HG02938 (cell line): ENCODE results near the gene SYDE1.
"Not testable (repeated sequence)": the region's sequence is repeated elsewhere in the genome, so short reads cannot be mapped to it uniquely, and the experiment has no call there.

ENCODE experiments used
- ATAC-seq: cut with Tn5 transposase; IDR thresholded peaks from one replicate; pipeline ENCODE4 v1.9.1; 2021; ENCODE audit warnings: mild to moderate bottlenecking, moderate library complexity; ENCODE audit not compliant: unreplicated experiment

SYDE1 gene, protein sequence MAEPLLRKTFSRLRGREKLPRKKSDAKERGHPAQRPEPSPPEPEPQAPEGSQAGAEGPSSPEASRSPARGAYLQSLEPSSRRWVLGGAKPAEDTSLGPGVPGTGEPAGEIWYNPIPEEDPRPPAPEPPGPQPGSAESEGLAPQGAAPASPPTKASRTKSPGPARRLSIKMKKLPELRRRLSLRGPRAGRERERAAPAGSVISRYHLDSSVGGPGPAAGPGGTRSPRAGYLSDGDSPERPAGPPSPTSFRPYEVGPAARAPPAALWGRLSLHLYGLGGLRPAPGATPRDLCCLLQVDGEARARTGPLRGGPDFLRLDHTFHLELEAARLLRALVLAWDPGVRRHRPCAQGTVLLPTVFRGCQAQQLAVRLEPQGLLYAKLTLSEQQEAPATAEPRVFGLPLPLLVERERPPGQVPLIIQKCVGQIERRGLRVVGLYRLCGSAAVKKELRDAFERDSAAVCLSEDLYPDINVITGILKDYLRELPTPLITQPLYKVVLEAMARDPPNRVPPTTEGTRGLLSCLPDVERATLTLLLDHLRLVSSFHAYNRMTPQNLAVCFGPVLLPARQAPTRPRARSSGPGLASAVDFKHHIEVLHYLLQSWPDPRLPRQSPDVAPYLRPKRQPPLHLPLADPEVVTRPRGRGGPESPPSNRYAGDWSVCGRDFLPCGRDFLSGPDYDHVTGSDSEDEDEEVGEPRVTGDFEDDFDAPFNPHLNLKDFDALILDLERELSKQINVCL

DNA sequence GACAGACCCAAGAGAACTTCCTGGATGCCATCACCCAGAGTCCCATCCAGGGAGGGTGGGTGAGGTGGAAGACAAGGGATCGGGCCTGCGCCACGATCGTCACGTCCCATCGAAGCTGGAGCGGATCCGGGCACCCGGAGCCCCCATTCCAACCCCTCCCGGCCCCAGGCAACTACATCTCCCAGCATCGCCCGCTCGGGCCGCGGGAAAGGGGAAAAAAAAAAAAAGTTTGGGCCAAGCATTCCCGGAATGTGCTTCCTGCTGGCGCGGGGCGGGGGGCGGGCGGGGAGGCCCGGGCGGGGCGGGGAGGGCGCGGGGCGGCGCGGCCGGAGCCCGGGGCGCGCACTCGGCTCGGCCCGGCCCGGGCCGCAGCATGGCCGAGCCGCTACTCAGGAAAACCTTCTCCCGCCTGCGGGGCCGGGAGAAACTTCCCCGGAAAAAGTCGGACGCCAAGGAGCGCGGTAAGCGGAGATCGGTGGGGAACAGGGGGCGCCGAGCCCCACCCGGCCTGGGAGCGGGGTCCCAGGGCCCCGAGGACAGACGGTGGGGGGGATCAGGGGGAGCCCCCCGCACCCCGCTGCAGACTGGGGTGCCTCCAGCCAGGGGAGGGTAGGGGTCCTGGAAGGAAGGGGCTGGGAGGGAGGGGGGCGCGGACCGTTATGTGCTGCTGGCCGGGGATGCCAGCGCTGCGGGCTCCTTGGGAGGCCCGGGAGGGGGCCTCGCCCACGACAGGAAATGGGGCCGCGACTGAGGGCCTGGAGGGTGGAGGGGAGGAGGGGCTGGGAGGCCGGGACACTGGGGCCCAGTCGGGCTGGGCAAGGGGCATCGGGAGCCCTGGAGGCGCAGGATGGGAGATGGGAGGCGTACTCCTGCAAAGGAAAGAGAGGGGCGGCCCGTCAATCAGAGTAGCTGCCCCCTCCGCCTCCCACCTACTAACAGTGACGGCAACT is at the start of gene SYDE1:
TSS of gene SYDE1 (plus strand) at position 341 of the 950 bp plus-strand sequence. CDS start at position 374, 33 bp downstream.
- ATAC-seq = no peak

DNA sequence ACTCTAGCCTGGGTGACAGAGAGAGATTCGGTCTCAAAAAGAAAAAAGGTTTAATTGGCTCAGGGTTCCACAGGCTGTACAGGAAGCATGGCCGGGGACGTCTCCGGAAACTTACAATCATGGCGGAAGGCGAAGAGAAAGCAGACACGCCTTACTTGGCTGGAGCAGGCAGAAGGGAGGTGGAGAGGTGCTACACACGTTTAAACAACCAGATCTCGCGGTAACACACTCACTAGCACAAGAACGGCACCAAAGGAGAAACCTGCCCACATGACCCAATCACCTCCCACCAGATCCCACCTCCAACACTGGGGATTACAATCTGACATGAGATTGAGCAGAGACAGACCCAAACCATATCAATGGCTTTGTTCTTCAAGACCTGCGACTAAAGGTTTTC is 45.2 kb upstream of the SYDE1 start:
- no peak for ATAC-seq

DNA sequence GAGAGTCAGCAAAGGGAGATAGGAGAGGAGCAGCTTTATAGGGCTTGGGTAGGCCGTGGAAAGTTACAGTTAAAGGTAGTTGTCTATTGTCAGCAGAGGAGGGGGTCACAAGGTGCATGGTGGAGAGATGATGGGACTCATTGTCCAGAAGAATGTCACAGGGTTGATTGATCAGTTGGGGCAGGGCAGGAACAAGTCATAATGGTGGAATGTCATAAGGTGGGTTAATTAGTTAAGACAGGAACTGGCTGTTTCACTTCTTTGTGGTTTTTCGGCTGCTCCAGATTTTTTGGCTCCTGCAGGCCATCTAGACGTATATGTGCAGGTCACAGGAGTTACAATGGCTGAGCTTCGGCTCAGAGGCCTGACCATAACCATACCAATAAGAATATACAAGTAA is 36.8 kb upstream of the SYDE1 start:
- ATAC-seq = not testable (repeated sequence)

DNA sequence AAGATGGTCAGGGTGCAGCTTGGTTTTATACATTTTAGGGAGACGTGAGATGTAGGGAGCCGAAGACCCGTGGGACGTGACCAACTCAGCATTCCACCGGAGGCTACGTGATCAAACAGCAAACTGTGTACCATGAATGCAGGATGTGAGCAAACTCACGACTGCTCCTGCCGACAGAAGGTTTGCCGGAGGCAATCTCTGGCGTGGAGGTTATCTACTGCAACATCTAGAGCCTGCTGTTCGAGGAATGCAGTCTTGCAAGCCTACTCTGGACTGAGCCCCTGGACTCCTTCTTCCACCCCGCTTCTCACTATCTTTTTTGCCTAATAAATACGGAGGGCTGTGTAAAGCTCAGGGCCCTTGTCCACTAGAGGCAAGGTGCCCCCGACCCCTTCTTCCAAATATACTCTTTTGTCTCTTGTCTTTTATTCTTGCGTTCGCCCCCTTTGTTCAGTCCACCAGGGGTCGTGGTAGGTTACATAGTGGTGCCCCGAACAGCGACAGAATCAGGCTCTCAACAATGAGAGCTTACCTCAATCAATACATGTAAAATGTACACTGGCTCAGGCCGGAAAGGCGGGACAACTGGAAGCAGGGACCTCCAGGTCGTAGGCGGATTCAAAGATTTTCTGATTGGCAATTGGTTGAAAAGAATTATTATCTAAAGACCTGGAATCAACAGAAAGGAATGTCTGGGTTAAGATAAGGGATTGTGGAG is 34.1 kb upstream of the SYDE1 start:
- ATAC-seq = no peak

DNA sequence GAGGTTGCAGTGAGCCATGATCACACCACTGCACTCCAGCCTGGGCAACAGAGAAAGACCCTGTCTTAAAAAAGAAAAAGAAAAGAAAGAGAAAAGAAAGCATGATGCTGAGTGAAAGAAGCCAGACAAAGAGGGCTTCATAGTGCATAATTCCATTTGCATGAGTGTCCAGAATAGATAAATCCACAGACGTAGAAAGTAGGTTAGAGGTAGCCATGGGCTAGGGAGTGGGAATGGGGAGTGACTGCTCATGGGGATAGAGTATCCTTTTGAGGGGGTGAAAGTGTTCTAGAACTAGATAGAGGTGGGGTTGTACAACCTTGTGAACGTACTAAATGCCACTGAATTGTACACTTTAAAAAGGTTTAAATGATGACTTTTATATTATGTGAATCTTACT is 32.8 kb upstream of the SYDE1 start:
- no peak for ATAC-seq

DNA sequence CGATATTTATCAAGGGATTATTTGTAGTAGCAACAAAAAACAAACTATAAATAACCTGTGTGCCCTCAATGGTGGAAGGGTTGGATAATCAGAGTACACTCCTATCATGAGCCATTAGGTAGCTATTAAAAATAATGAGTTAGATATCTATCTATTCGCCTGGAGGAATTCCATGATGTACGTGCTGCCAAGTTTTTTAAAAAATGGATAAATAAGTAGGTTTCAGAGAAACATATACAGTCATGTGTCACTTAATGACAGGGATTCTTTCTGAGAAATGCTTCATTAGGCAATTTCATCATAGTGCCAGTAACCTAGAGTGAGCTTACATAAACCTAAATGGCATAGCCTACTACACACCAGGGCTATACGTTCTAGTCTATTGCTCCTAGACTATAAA is 31.4 kb upstream of the SYDE1 start:
- ATAC-seq = no peak

DNA sequence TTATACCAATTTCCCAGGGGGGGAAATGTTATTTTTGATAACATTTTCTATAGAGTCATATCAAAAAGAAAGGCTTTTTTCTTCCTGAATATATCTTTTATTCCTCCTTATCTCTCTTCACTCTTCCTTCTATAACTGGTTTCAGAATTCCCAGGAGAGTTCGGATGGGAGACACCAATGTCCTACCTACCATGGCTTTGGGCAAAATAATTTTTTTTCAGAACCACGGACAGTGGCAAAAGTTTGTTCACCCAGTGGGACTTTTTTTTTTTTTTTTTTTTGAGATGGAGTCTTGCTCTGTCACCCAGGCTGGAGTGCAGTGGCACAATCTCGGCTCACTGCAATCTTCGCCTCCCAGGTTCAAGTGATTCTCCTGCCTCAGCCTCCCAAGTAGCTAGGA is 27.2 kb upstream of the SYDE1 start:
- not testable (repeated sequence) for ATAC-seq

DNA sequence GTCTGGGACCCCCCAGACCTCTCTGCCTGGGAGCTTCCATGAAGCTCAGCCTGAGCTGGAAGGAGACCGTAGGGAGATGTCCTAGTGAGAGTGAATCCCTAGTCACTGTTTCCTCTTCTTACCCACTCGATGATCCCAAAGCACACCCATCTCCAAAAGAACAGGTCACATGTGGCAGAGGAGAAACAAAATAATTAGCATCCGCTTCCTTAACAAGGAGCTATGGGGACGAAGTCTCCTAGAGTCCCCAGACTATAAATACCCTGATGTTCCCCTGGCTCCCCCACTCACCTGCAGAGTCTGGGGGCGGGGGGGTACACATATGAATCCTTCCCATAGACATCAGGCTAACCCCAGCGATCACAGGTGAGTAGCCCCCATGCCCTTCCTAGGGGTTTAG is 25.3 kb upstream of the SYDE1 start, which contains the start of gene OR1I1:
TSS of gene OR1I1 (plus strand) at position 301 of the 400 bp plus-strand sequence. CDS start 4,855 bp downstream, outside the sequence.
- ATAC-seq = no peak

DNA sequence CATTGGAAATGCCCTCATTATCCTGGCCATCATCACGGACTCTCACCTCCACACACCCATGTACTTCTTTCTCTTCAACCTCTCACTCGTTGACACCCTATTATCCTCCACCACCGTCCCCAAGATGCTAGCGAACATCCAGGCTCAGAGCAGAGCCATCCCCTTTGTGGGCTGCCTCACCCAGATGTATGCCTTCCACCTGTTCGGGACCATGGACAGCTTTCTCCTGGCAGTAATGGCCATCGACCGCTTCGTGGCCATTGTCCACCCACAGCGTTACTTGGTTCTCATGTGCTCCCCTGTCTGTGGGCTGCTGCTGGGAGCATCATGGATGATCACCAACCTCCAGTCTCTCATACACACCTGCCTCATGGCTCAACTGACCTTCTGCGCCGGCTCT is 20.0 kb upstream of the SYDE1 start:
- no peak for ATAC-seq

DNA sequence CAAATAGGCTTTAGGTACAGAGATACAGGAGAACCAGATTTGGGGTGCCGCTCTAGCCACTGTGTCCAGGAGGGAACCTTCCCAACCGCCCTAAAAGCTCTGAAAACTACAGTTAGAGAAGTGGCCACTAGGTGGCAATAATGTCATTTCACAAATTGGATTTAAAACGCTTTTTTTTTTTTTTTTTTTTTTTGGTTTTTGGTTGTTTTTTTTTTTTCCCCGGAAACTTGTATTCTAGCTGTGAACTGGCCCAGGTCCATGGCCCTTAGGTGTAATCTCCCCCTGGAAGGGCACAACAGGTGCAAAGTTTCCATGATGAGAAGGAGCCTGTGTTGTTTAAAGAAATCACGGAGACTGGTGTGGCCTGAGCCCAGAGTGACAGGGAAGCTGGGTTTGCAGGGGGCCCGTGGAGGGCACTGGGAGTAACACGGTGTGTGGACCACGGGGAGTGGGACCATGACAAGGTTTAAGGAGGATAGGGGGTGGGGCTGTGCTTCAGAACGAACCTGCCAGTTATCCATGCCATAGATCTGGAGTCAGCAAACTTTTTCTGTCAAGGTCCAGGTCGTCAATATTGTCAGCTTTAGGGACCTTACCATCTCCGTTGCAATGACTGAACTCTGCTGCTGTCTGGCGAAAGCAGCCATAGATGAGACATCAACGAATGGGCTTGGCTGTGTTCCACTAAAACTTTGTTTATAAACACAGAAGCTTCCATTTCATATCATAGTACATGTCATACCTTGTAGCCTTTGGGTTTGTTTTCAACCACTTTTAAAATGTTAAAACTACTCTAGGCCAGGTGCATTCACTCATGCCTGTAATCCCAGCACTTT is 15.1 kb upstream of the SYDE1 start:
- no peak for ATAC-seq

DNA sequence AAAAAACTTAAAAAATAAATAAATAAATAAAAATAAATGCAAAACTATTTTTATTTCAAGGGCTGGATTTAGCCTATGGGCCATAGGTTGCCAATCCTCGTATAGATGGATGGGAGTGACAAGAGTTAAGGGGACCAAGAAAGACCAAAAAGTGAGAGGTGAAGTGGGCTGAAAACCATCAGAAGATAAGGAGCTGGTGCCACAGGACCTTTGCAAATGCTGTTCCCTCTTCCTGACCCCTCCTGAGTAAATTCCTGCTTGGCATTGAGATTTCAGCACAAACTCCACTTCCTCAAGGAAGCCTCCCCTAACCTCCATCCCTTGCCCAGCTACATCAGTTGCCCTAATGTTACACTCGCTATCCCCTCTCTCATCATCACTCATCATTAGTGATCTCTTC is 14.2 kb upstream of the SYDE1 start:
- no peak for ATAC-seq

DNA sequence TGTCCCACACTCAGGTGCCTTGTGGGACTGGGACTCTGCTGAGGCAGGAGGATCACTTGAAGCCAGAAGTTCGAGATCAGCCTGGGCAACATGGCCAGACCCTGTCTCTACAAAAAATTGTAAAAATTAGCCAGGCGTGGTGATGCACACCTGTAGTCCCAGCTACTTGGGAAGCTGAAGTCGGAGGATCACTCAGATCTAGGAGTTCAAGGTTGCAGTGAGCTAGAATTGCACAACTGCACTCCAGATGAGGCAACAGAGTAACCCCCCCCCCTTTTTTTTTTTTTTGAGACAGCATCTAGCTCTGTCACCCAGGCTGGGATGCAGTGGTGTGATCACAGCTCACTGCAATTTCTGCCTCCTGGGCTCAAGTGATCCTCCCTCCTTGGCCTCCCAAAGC is 11.0 kb upstream of the SYDE1 start:
- no peak for ATAC-seq

DNA sequence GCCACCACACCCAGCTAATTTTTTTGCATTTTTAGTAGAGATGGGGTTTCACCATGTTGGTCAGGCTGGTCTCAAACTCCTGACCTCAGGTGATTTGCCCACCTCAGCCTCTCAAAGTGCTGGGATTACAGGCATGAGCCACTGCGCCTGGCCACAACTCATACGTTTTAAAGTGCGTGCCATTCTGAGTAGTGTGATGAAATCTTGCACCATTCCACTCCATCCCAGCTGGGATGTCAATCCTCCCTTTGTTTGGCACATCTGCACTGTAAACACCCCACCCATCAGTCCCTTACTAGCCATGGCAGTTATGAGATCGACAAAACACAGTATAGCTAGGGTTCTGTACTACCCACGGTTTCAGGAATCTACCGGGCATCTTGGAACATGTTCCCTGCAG is 9.2 kb upstream of the SYDE1 start:
- not testable (repeated sequence) for ATAC-seq

DNA sequence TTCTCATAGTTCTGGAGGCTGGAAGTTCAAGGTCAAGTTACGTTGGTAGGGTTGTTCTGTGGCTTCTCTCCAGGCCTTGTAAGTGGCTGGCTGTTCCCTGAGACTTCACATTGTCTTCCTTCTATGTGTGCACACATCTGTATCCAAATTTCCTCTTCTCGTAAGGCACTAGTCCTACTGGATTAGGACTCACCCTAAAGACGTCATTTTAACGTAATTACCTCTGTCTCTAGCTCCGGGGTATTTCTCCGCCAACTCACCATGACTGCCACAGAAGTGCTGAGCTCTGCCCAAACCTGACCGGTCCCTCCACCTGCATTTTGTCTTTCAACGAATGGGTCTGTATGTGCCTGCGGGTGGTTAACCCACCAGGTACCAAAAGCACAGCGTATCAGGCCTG is 8.7 kb upstream of the SYDE1 start:
- no peak for ATAC-seq

DNA sequence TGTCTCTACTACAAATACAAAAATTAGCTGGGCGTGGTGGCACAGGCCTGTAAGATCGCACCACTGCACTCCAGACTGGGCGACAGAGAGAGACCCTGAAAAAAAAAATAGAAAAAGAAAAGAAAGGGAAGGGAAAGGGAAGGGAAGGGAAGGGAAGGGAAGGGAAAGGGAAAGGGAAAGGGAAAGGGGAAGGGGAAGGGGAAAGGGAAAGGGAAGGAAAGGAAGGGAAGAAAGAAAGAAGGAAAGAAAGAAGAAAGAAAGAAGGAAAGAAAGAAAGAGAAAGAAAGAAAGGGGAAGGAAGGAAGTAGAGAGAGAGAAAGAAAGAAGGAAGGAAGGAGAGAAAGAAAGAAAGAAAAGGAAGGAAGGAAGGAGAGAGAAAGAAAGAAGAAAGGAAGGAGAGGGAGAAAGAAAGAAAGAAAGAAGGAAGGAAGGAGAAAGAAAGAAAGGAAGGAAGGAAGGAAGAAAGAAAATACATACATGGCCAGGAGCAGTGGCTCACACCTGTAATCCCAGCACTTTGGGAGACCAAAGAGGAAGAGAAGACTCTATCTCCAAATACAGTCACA is 8.1 kb upstream of the SYDE1 start:
- no peak for ATAC-seq

DNA sequence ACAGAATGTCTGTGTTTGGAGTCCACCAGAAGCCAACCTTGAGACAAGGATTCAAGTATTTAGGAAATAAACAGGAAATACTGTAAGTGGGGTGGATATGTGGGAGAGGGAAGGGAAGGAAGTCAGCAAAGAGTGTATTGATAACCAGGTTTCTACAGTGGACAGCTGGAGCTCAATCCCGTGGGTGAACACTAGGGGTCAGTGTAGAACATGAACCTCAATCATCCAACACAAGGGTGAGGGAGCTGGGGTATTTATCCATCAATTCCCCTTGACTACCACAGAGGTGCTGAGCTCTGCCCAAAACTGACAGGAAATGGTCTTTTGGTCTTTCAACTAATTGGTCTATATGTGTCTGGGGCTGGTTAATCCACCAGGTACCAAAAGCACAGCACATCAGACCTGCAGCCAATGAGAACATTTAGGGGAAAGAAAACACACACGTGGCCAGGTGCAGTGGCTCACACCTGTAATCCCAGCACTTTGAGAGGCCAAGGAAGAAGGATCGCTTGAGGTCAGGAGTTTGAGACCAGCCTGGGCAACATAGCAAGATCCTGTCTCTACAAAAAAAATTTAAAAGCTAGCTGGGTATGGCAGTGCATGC is 5.6 kb upstream of the SYDE1 start:
- no peak for ATAC-seq

DNA sequence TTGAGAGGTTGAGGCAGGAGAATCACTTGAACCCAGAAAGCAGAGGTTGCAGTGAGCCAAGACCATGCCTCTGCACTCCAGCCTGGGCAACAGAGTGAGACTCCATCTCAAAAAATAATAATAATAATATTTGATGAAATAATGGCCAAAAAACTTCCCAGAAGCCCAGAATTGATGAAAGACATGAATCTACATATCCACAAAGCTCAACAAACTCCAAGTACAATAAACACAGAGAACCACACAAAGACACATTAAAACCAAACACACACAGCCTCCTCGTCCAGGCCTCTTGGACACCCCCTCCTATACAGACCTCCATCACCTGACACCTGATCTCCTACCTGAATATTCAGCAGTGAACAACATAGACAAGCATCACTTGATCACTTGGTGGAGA is 3.2 kb upstream of the SYDE1 start:
- no peak for ATAC-seq

DNA sequence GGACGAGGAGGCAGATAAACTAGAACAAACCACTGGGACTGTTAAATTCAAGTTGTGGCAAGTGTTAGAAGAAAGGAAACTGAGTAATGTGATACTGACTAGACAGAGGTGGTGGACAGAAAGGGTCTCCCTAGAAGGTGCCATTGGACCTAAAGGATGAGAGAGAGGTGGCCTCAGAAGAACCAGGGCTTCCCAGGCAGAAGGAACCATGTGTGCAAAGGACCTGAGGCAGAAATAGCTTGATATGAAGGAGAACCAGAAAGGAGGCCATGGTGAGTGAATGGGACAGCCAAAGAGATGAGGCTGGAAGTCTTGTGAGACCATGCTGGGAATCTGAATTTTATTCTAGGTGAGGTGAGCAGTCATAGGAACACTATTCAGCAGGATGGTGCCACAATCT is 2.8 kb upstream of the SYDE1 start:
- no peak for ATAC-seq

DNA sequence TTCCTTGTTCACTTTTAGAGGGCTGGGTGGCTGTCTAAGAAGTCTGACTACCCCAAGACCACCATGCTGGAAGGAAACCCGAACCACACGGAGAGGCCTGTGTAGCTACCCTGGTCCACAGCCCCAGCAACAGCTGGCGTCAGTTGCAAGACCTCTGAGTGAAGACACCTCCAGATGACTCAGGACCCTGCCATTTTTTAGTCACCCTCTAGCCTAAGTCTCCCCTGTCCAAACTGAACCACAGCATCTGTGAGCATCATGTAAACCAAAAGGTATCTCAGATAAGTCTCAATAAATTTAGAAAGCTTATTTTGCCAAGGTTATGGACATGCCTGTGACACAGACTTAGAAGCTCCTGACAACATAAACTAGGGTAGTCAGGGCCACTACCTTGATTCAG is 2.2 kb upstream of the SYDE1 start:
- ATAC-seq = no peak
